Fibroblast of pulmonary artery (primary cell): ENCODE data around the gene PRDM4.

Experiments
- DNase-seq: peaks from one replicate; pipeline ENCODE4 v3.0.0-alpha.2; 2010; ENCODE audit warnings: low read depth
- H3K4me3 ChIP-seq: replicated peaks from 2 replicates; pipeline ENCODE4 v1.5.1; 2011; ENCODE audit warnings: low read depth, mild to moderate bottlenecking, control low read depth, low read length, moderate library complexity
- TF ChIP-seq, protein P1 (sequence below): IDR thresholded peaks from 2 replicates; pipeline ENCODE4 v1.5.1; 2011; ENCODE audit warnings: mild to moderate bottlenecking, control low read depth, low read length, inconsistent platforms; ENCODE audit errors: missing control alignments

Gene PRDM4

DNA sequence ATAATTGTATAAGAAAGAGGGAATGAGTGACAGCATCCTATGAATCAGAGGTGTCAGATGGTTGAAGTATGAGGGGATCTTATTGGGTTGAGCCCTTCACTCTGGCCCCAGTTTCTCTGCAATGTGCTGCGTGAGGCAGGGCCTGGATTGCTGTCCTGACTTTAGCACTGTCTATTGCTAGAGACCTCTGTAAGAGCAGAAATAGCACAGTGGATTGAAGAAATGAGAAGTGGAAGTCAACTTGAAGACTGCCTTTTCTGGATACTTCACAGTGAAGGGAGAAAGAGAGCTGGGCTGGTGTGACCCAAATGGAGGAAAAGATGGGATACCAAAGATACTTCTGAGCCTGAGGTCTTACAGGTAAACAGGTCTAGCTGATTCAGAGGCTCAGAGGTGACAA lies 19.4 kb upstream of the PRDM4 start:
- H3K4me3 ChIP-seq: no peak overlapping the region
- TF ChIP-seq, protein P1, sequence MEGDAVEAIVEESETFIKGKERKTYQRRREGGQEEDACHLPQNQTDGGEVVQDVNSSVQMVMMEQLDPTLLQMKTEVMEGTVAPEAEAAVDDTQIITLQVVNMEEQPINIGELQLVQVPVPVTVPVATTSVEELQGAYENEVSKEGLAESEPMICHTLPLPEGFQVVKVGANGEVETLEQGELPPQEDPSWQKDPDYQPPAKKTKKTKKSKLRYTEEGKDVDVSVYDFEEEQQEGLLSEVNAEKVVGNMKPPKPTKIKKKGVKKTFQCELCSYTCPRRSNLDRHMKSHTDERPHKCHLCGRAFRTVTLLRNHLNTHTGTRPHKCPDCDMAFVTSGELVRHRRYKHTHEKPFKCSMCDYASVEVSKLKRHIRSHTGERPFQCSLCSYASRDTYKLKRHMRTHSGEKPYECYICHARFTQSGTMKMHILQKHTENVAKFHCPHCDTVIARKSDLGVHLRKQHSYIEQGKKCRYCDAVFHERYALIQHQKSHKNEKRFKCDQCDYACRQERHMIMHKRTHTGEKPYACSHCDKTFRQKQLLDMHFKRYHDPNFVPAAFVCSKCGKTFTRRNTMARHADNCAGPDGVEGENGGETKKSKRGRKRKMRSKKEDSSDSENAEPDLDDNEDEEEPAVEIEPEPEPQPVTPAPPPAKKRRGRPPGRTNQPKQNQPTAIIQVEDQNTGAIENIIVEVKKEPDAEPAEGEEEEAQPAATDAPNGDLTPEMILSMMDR: no peak
- no peak for DNase-seq

DNA sequence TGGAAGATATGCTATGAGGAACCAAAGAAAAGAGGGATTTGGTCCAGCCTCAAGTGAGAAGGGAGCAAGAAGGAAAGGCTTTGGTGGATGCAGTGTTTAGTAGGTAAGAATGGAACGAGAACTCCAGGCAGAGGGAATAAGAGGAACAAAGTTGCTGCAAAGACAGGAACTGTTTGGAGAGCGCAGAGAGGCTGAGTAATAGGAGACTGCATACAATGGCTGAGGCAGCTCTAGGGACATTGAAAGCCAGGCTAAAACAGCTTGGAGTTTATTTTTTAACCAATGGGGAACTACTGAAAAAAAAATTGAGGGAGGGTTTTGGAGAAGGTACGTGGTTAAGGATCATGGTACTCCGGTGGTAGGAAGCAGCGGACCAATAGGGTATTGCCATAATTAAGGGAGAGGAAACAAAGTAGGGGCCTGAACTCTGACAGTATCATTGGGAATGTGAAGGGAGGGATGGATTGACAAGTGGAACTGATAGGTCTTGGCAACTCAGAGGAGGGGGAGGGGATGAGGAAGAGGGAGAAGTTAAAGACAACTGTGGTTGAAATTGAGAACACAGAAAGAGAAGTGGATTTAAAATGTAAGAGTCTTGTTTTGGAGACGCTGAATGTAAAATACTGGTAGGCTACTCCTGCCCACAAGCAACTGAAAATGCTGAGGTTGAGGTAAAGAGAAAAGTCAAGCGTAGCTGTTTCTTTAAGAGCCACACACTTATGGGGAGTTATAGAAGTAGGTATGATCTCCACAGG lies 18.3 kb upstream of the PRDM4 start:
- TF ChIP-seq, protein P1: no peak
- DNase-seq: no peak
- H3K4me3 ChIP-seq: no peak overlapping the region

DNA sequence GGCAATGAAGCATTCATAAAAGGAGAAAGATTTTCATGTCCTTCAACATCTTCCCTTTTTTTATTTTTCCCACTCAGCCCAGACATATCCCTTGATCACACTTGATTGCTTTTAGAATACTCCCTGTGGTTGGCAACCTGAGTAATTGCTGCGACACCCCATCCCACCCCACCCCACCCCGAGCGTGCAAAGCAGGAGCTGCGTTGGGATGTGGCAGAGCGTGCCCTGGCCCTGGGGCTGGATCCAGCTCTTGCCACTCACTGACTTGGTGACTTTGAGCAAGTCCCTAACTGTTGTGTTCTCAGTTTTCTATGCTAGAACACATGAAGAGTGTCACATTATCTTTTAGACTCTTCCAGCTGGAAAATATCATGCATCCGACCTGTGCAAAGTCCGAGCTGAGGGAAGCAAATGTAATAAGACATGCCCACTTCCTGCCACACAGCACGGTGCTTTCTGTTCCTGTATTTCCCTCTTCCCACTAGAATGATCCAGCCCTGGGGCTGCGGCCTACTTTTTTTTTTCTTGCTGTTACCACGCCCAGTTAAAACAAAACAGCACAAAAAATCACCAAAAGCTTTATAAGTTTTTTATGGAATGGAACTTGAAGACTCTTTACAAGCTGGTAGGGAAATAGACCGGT lies 17.6 kb upstream of the PRDM4 start:
- TF ChIP-seq, protein P1: no peak
- H3K4me3 ChIP-seq: no peak overlapping the region
- no peak for DNase-seq

DNA sequence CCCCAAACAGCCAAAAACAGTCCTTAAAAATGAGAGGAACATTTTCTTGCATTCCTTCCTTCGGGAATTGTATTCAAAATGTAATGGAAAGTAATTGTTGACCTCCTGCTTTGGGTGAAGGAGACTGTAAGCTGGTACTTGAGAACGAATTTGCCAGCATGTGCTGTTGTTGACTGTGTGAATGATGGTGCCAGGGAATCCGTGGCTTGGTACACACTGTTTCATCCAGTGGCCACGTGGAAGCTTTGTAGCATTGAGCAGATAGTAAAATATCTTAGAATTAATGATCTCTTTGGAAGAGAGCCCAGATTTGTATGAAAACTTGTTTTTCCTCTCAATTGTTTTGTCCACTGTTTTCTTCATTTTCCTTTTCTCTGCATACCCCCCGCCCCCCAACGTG lies 15.2 kb upstream of the PRDM4 start:
- TF ChIP-seq, protein P1: no peak
- H3K4me3 ChIP-seq: no peak overlapping the region
- no peak for DNase-seq

DNA sequence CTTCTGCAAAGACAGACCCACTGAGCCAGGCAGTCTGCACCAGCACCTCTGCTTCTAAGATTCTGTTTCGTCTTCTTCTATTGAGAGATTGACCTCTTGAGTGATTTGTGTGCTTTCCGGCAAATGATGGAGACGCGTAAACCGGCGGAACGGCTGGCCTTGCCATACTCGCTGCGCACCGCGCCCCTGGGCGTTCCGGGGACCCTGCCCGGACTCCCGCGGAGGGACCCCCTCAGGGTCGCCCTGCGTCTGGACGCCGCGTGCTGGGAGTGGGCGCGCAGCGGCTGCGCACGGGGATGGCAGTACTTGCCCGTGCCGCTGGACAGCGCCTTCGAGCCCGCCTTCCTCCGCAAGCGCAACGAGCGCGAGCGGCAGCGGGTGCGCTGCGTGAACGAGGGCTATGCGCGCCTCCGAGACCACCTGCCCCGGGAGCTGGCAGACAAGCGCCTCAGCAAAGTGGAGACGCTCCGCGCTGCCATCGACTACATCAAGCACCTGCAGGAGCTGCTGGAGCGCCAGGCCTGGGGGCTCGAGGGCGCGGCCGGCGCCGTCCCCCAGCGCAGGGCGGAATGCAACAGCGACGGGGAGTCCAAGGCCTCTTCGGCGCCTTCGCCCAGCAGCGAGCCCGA lies 14.3 kb upstream of the PRDM4 start:
- TF ChIP-seq, protein P1: no peak
- DNase-seq: no peak
- H3K4me3 ChIP-seq: no peak overlapping the region

DNA sequence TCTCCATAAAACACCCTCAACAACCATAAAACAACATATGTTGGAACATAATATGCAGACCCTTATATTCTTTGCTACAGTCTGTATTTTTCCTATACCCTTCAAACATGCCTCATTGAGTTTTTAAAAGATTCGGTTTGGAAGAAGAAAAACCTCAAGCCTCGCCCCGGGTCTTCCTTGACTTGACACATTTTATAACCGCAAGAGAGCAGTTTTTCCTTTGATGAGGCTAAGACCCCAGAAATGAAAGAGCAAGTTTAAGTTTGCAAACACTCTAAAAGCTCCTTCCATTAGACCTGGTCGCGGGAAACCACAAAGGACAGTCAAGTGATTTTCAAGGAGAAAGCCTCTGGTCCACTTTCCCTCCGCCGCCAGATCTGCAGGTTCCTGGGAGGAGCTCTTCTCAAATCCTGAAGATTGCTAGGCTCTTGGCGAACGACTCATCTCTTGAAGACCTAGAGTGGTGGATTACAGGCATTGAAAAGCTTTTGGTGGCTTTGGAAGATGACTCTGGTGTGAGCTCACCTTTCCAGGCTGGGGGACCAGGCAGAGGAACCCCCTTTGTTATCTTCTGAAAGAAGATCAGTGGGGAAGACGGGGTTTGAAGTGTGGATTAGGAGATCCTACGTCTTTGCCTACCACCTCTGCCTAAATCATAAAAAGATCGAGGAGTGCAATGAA lies 13.6 kb upstream of the PRDM4 start, which contains the start of gene ASCL4:
TSS of gene ASCL4 (plus strand) at position 356 of the 681 bp plus-strand sequence. CDS start 515 bp downstream, outside the sequence.
- TF ChIP-seq, protein P1: no peak
- no peak within 1 kb of the TSS for H3K4me3 ChIP-seq
- DNase-seq: no peak
